K562 (cell line): Measurements from ENCODE around the gene TMEM87B. TPM values are rescaled to one million over a fixed set of nuclear protein-coding genes. Genes with fewer than 3 reads are reported as not detected.
A peak's percentile ranks its signal among the peaks of the same experiment; 100 is the strongest.

Source experiments
- ATAC-seq: fragments of 200-7000 bp; cut with Tn5 transposase; 3 replicates; pipeline ENCODE4 v1.9.1; 2020; ENCODE audit warnings: moderate library complexity
- BruUV-seq: library from RNA; stranded (reverse); fragments of 400-500 nt; replicated peaks from 2 replicates; lab custom pipeline; 2021; lab: Mats Ljungman, UMichigan
- CTCF ChIA-PET: fragments of 300-600 bp; formaldehyde crosslinking; extraction: SDS; loops from one replicate; lab custom pipeline; 2021; ENCODE audit warnings: low intra/inter-chr PET ratio; lab: Yijun Ruan, JAX
- POLR2A ChIA-PET: fragments of 300-600, 350-650 bp; sonication (Branson Sonifier 250); formaldehyde crosslinking; extraction: SDS; loops from one replicate; lab custom pipeline; 2021; ENCODE audit warnings: antibody characterized with exemption, inconsistent platforms; lab: Yijun Ruan, JAX
- DNase-seq, 4 experiments: peaks; one replicate each; pipeline versions ENCODE4 v3.0.0 to v3.0.0-alpha.2; 2011 to 2018; ENCODE audit warnings: low spot score in 3 of 4, mixed read lengths in 3 of 4; ENCODE audit errors: extremely low read depth in 1 of 4
- FAIRE-seq: peaks from 2 replicates; lab custom pipeline; 2011; peaks lifted over from hg19 to GRCh38; lab: Jason Lieb, UNC
- H2AFZ ChIP-seq: 2 replicates; pipeline ENCODE4 v1.6.0; 2011; ENCODE audit warnings: low read depth, low read length, control low read depth, inconsistent platforms
- H3K27ac ChIP-seq: fragments of 200-600 bp; 3 replicates; pipeline ENCODE4 v1.8.0; 2011; ENCODE audit warnings: low read depth, mild to moderate bottlenecking, control low read depth, inconsistent platforms, low read length, moderate library complexity, mixed read lengths; ENCODE audit errors: extremely low read depth
- H3K27me3 ChIP-seq, 2 experiments: fragments of 300-600 bp in 1 of 2; 2 replicates in 1 of 2; 3 replicates in 1 of 2; pipeline versions ENCODE4 v1.6.0 to v1.8.0; 2011; ENCODE audit warnings: inconsistent platforms in 2 of 2, low read length in 2 of 2, mild to moderate bottlenecking in 1 of 2, mixed read lengths in 1 of 2, moderate library complexity in 1 of 2; ENCODE audit not compliant: control insufficient read depth in 2 of 2, insufficient read depth in 2 of 2
- H3K36me3 ChIP-seq: fragments of 300-600 bp; 3 replicates; pipeline ENCODE4 v1.8.0; 2011; ENCODE audit warnings: mild to moderate bottlenecking, low read length, inconsistent platforms; ENCODE audit not compliant: control insufficient read depth, insufficient read depth
- H3K4me1 ChIP-seq, 2 experiments: fragments of 200-600 bp in 1 of 2; replicated peaks in 1 of 2; 2 replicates in 1 of 2; 3 replicates in 1 of 2; pipeline versions ENCODE4 v1.5.1 to v1.8.0; 2011; ENCODE audit warnings: inconsistent platforms in 2 of 2, low read length in 2 of 2, mild to moderate bottlenecking in 1 of 2, mixed read lengths in 1 of 2, moderate library complexity in 1 of 2; ENCODE audit not compliant: control insufficient read depth in 2 of 2, insufficient read depth in 2 of 2
- H3K4me2 ChIP-seq: 2 replicates; pipeline ENCODE4 v1.6.1; 2011; ENCODE audit warnings: low read length, control low read depth, inconsistent platforms, mixed read lengths; ENCODE audit not compliant: insufficient read depth
- H3K4me3 ChIP-seq: fragments of 200-600 bp; sonication (generic), shearing (Covaris generic); 2 replicates; pipeline ENCODE4 v1.5.1; 2016; ENCODE audit warnings: control low read depth, inconsistent platforms
- H3K79me2 ChIP-seq: fragments of 200-600 bp; 3 replicates; pipeline ENCODE4 v1.8.0; 2011; ENCODE audit warnings: low read length, inconsistent platforms; ENCODE audit not compliant: control insufficient read depth, insufficient read depth
- H3K9ac ChIP-seq, 2 experiments: 2 replicates each; pipeline versions ENCODE4 v1.6.0 to v1.6.1; 2011; ENCODE audit warnings: low read depth in 2 of 2, low read length in 2 of 2, control low read depth in 1 of 2, inconsistent platforms in 1 of 2, mild to moderate bottlenecking in 1 of 2, mixed read lengths in 1 of 2; ENCODE audit not compliant: insufficient read depth in 1 of 2
- H3K9me1 ChIP-seq: one replicate; pipeline ENCODE4 v1.6.0; 2011; ENCODE audit warnings: inconsistent platforms, mild to moderate bottlenecking, low read length, moderate library complexity; ENCODE audit not compliant: control insufficient read depth, insufficient read depth
- H3K9me3 ChIP-seq: replicated peaks from 2 replicates; pipeline ENCODE4 v1.5.1; 2011; ENCODE audit warnings: low read depth, low read length, inconsistent platforms; ENCODE audit not compliant: control insufficient read depth, insufficient read depth
- H4K20me1 ChIP-seq: replicated peaks from 2 replicates; pipeline ENCODE4 v1.6.1; 2011; ENCODE audit warnings: low read length, inconsistent platforms, mixed read lengths; ENCODE audit not compliant: control insufficient read depth, insufficient read depth
- ASH1L ChIP-seq: fragments of 450-650 bp; IDR thresholded peaks from 2 replicates; pipeline ENCODE4 v1.6.1; 2018; ENCODE audit warnings: borderline replicate concordance, mild to moderate bottlenecking, low read depth; ENCODE audit not compliant: partially characterized antibody
- CBFA2T3 ChIP-seq: fragments of 450-650 bp; IDR thresholded peaks from 2 replicates; pipeline ENCODE4 v1.6.1; 2017
- E2F8 ChIP-seq: fragments of 450-650 bp; IDR thresholded peaks from 2 replicates; pipeline ENCODE4 v1.7.1; 2018; ENCODE audit warnings: mild to moderate bottlenecking, low read depth; ENCODE audit not compliant: partially characterized antibody
- ETV1 ChIP-seq: fragments of 450-650 bp; conservative IDR thresholded peaks from 2 replicates; pipeline ENCODE4 v1.6.1; 2016; ENCODE audit warnings: missing genetic modification characterization, control low read depth, low read depth, missing compliant biosample characterization
- GTF2F1 ChIP-seq: IDR thresholded peaks from 2 replicates; pipeline ENCODE4 v1.6.1; 2011; ENCODE audit warnings: low read depth, low read length, improper control_type of control experiment
- HMG20A ChIP-seq: fragments of 450-650 bp; formaldehyde crosslinking; conservative IDR thresholded peaks from 2 replicates; pipeline ENCODE4 v1.4.0; 2020; ENCODE audit warnings: mild to moderate bottlenecking, mixed read lengths
- MYNN ChIP-seq, 2 experiments: sonication (generic); formaldehyde crosslinking in 1 of 2; IDR thresholded peaks; 2 replicates each; pipeline versions ENCODE4 v1.5.0 to v1.6.1; 2016 to 2020; ENCODE audit warnings: antibody characterized with exemption in 1 of 2, missing genetic modification reagents in 1 of 2
- NCOR1 ChIP-seq: fragments of 450-650 bp; IDR thresholded peaks from 2 replicates; pipeline ENCODE4 v1.6.1; 2016; ENCODE audit warnings: mild to moderate bottlenecking, moderate library complexity
- PML ChIP-seq: IDR thresholded peaks from 2 replicates; pipeline ENCODE4 v1.6.1; 2012; ENCODE audit warnings: low read length, inconsistent platforms
- ZNF146 ChIP-seq: IDR thresholded peaks from one replicate; pipeline ENCODE4 v1.6.1; 2018; ENCODE audit warnings: missing compliant biosample characterization; ENCODE audit not compliant: unreplicated experiment
- ZNF324 ChIP-seq: fragments of 250-450 bp; sonication (Bioruptor Pico); IDR thresholded peaks from 2 replicates; pipeline ENCODE4 v1.4.0; 2020; ENCODE audit warnings: mild to moderate bottlenecking
- WGBS: fragments of 100-300 bp; shearing (Covaris generic); methylation state at CpG from one replicate; pipeline ENCODE4 v1.1.6; 2016; ENCODE audit warnings: low coverage, mixed read lengths; ENCODE audit not compliant: insufficient coverage; ENCODE audit errors: missing lambda C conversion rate; 5-methylcytosine and 5-hydroxymethylcytosine counted together
- in situ Hi-C: fragments of 300-500 bp; cut with MboI; formaldehyde crosslinking; loops from 4 replicates; pipeline ENCODE4 v1.15.0; 2018; ENCODE audit warnings: inconsistent platforms, mixed read lengths
- intact Hi-C: fragments of 100-400 bp; cut with micrococcal nuclease; formaldehyde crosslinking; loops from 2 replicates; pipeline ENCODE4 v1.14.2; 2022
- polyA plus RNA-seq, 8 experiments: library from polyadenylated mRNA; depleted of rRNA in 4 of 8; stranded (reverse) in 5 of 8; unstranded in 3 of 8; fragments of >200 nt; fragmentation: Nextera tagmentation in 2 of 8; fragmentation: Illumina TruSeq in 1 of 8; extraction: Ambion mirVana in 2 of 8; extraction: Trizol in 1 of 8; gene quantifications; 2 replicates each; pipeline versions ENCODE4 v1.2.1 to v1.2.3, GENCODE V29; 2011 to 2014; ENCODE audit warnings: inconsistent platforms in 1 of 8, missing spikeins in 1 of 8
- total RNA-seq, 7 experiments: library from RNA; depleted of rRNA in 6 of 7; stranded (reverse); fragments of >200 nt in 6 of 7; fragmentation: Illumina TruSeq in 2 of 7; extraction: Trizol in 2 of 7; gene quantifications; 2 replicates each; pipeline versions ENCODE4 v1.2.1 to v1.2.3, GENCODE V29; 2011 to 2021; ENCODE audit warnings: low replicate concordance in 1 of 7

TMEM87B gene
- total and polyA plus RNA-seq, 9 of the 15 experiments (the other 6 are each of a cell fraction or from before 2014, with no cell fraction given), result 3.7 to 17.1 (median 11.0) TPM

GRCh38 chr2:112029164-112029563, 25.9 kb upstream of the TMEM87B start:
- Histone ChIP-seq H3K9ac (no peak overlapping the region), H3K4me2 (no peak overlapping the region), H3K36me3 (no peaks in the 10 kb centered on the region), H3K9me3 (no peaks in the 10 kb centered on the region), H3K9me1 (no peaks in the 10 kb centered on the region), H3K27me3 (no peaks in the 10 kb centered on the region; a peak in 1 of 5 replicates), H3K79me2 (no peaks in the 10 kb centered on the region), H4K20me1 (no peaks in the 10 kb centered on the region), H3K4me3 (no peak overlapping the region), H3K27ac (no peak overlapping the region), H2AFZ (no peak overlapping the region), H3K4me1 (peaks cover 3 to 8% of the 10 kb centered on the region in 2 experiments; a peak in 3 of 5 replicates)
- BruUV-seq, result no TSS peak
- ChIA-PET CTCF (no interaction called here), POLR2A (no interaction called here)
- in situ Hi-C loops (no loop called here), intact Hi-C loops (no loop called here)
- no peak for FAIRE-seq
- TF ChIP-seq CBFA2T3 (peak; percentile 11; the same call in 1 of the 2 replicates), ETV1 (tag) (no peak)
- ATAC-seq, result no peak
- DNase-seq, result no peak
- WGBS, result 84% methylated on average over 2 of the region's 2 CpGs

GRCh38 chr2:112031473-112032223, 23.4 kb upstream of the TMEM87B start:
- H3K4me1 ChIP-seq, result peaks cover 0 to 3% of the 10 kb centered on the region in 2 experiments; a peak in 2 of 5 replicates
- intact Hi-C loops, result no loop called here
- H3K4me2 ChIP-seq, result no peak overlapping the region
- peak overlapping the region; percentile 30 for H2AFZ ChIP-seq
- DNase-seq (no peak), ATAC-seq (peak; percentile 52; the same call in 2 of the 3 replicates), FAIRE-seq (no peak)
- no peaks in the 10 kb centered on the region for H3K79me2 ChIP-seq
- ChIA-PET POLR2A (interaction anchor here (0.7 kb wide), 1 partner anchor 134 kb away, joined by 3 read pairs; no protein-coding TSS in a partner anchor), CTCF (no interaction called here)
- H3K27ac ChIP-seq, result no peak overlapping the region
- no TSS peak for BruUV-seq
- H3K36me3 ChIP-seq, result no peaks in the 10 kb centered on the region
- H3K9me3 ChIP-seq, result 0 out of 2 replicates have a peak, but pooled peaks cover 4% of the 10 kb centered on the region
- in situ Hi-C loops, result loop anchor here (5.0 kb wide), 1 partner anchor 124 kb away; no protein-coding TSS in a partner anchor
- no peaks in the 10 kb centered on the region; a peak in 1 of 5 replicates for H3K27me3 ChIP-seq
- H3K4me3 ChIP-seq, result no peak overlapping the region
- H4K20me1 ChIP-seq, result no peaks in the 10 kb centered on the region
- 25% methylated on average over 10 of the region's 12 CpGs for WGBS
- H3K9me1 ChIP-seq, result no peaks in the 10 kb centered on the region
- no peak overlapping the region for H3K9ac ChIP-seq
- TF ChIP-seq NCOR1, result no peak
- TF ChIP-seq ASH1L, result no peak
- TF ChIP-seq MYNN (IDR thresholded peaks at IDR 0.05), result no peak
- TF ChIP-seq MYNN (CRISPR knock-in tag; IDR thresholded peaks at IDR 0.05), result no peak
- TF ChIP-seq GTF2F1, result no peak
- TF ChIP-seq ZNF146 (CRISPR knock-in tag), result no peak
- TF ChIP-seq E2F8, result no peak
- no peak for TF ChIP-seq ZNF324 (CRISPR knock-in tag)
- no peak for TF ChIP-seq HMG20A
- no peak for TF ChIP-seq PML
